ENCODE measurements around the gene PPP1R27.

PPP1R27 gene

DNA sequence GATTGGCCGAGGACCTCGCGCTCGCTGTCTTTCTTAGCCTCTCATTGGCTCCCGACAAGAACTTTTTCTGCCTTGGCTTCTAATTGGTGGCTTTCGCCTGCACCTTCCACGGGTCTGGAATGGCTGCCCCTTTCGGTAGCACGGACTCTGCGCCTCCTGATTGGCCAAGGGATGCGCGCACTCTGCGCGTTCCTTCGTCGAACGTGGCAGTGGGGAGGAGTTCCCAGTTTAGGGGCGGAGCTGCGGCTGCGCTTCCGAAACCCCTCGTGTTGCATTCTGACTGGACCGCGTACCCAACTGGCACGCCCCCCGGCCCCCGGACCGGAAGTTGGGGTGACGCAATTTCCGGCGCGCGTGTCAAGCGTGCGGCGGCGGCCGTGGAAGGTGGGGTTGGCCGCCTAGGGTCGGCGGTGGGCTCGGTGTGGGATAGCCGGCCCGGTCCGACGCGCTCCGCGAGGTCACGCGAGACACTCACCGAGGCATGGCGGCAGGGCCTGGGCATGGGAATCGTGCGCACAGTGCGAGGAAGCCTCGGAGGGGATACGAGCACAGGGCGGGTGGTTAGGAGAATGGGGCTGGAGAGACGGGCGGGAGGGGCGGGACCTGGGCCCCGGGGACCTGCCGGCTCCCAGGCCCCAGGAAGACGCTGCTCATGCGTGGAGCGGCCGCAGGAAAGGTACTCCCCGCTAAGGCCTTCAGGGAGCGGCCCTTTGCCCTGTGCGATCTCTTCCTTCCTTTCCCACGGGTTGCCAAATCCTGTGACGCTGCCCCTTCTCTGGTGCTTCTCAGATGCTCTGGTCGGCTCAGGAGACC, 26.1 kb upstream of the PPP1R27 start:
- DNase-seq, result peak; percentile 99
- peak; percentile 91 for ATAC-seq

DNA sequence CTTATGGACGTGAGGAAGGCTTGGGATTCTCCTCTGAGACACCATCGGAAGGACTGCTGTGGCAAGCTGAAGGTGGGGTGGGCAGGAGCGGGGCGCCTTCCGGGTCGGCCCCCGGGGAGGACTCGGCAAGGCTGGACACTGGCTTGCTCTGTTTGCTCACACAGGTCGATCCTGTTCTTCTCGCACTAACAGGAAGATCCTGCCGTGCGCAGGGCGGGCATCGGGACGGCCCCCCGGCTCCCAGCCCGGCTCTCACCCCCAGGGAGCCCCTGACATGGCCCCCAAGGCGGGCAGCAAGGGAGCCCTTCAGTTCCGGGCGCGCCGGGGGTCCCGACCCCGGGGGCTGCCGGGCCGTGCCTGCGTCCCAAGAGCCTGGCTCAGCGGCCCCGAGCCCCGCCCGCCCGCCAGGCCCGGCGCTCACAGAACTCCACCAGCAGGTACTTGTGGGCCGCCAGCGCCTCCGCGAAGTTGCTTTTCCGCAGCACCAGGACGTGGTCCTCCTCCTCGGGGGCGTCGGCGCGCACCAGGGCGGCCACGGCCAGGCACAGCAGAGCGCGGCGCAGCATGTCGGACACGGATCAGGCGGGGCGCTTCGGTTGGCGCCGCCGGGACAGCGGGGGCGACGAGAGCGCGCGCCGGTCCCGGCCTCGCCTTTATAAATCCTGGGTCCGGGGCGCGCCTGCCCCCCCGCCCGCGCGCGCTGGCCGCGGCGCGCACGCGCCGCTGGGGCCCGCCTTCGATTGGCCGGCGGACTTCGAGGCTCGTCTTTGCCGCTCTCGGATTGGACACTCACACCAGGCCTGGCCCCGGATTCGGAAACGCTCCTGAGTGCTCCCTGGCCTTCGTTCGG, 25.3 kb upstream of the PPP1R27 start, which contains the start of gene P4HB:
TSS of gene P4HB (minus strand) at position 630 of the 850 bp plus-strand sequence. CDS start at position 566, 64 bp downstream.
- DNase-seq, result peak; percentile 97
- ATAC-seq, result no peak

DNA sequence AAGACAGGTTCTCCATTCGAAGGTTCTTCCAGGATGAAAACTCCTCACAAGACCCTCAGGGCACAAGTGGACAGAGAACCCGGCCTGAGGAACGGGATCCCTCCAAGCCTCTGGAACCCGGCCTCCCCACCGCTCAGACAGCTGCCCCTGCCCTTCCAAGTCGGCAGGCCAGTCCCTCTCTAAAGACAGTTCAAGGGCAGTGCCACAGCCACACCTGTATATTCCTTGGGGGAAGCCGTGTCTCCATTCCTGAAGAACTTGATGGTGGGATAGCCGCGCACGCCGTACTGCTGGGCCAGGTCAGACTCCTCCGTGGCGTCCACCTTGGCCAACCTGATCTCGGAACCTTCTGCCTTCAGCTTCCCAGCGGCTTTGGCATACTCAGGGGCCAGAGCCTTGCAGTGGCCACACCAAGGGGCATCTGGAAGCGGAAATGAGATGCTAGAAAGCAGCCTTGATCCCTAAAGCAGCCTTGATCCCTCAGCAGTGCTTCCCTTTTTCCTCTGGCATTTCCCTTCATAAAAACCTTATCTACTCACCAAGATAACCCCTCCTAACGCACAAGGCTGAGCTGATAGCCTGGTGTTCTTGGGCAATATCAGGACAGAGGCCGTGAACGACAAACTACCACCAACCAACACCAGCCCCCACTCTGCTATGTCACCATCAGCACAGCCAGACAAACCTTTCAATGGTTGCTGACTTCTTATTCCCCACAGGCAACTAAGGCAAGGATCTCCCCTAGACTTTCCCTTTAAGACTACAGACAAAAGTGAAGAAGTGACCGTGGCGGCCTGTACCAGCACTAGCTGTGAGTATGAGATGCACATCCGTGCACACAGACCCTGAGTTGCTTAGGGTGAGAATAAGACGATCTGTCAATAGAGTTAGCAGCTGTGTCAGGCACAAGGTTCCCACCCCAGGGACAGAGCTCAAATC, 24.4 kb upstream of the PPP1R27 start:
- no peak for ATAC-seq
- no peak for DNase-seq

DNA sequence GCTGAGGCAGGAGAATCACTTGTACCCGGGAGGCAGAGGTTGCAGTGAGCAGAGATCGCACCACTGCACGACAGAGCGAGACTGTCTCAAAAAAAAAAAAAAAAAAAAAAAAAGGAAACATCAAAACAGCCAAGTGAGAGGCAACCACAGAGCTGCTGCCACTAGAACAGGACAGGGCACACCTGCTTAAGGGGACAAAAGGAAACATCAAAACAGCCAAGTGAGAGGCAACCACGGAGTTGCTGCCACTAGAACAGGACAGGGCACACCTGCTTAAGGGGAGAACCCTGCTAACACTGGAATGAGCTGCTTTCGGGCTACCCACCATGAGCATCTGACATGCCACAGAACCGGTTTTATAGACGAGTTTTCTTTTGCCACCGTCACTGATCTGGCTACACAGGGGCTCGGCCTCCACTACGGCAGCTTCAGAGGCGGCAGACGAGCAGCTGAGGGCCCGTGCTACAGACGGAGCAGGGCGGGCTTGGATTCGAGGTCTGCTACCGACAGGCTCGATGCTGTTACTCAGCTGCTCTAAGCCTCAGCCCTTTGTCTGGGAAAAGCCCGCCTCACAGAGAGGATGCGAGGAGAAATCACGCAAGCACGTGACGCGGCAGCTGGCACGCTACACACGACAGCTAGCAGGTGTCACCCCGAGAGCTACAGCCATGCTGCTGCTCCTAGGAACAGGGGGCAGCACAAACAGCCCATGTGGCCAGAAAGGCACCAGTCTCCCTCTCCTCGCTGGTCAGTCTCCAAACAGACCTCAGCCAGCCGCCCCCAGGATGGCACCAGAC, 23.5 kb upstream of the PPP1R27 start:
- DNase-seq (no peak), ATAC-seq (no peak)

DNA sequence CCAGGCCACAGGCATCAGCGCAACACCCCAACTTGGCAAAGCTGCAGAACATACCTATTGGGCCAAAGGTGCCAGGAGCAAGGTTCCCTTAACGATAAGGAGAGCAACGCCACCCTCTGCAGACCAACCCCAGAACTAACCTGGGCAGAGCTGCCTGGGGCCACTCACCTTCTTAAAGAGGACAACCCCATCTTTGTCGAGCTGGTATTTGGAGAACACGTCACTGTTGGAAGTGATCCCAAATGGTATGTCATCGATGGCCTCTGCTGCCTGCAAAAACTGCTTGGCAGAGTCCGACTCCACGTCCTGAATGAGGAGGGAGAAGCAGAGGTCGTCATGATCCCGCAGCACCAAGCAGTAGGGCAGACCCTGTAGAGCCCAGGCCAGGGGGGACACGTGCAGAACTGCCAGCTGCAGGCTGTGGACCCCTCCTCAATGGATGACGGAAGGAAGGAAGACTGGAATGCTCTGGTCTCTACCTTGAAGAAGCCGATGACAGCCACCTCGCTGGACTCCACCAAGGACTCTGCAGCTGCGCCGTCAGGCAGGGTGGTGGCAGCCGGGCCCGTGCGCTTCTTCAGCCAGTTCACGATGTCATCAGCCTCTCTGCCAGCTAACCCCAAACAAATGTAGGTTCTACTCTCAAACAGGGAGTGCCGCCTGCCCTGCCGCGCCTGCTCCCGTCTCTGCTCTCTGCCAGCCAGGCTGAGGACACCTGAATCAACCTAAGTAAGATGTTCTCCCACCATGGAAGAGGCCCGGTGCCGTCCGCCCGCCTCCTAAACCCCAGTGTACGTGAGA, 20.3 kb upstream of the PPP1R27 start:
- ATAC-seq, result no peak

DNA sequence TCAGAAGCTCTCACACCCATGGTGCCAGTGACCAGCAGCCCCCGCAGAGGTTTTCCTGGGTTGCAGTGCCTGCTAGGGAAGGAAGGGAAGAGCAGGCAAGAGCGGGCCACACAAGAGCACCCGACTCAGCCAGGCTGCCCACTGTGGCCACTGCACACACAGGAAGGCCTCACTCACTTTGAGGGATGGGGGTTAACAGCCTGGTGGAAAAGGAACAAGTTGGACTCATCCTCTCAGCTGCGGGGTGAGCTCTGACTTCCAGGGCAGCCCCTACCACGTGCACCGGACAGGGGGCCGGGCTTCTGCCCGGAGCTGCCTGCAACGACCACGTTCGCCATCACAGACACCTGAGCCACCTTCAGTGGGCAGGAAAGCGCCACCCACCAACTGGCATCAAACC, 17.4 kb upstream of the PPP1R27 start:
- no peak for DNase-seq
- no peak for ATAC-seq

More for the DNA sequence above, 20.3 kb upstream of the PPP1R27 start:
- no peak for DNase-seq

DNA sequence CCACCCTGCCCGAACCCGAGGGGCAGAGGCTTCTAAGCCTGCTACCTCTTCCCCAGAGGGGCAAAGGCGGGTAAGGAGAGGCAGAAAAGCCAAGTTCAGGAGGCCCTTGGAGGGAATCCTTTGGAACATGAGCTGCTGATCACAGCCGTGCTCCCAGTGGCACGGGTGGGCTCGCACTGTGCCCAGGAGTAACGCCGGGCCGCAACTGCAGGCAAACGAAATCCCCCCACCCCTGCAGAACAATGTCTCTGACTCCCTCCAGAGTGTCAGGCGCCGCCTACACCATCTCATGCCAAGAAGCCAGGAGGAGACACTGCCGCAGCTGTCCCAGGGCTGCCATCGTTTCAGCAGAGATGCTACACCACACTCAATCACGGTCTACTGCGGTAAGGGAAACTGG, 16.6 kb upstream of the PPP1R27 start:
- DNase-seq, result no peak
- ATAC-seq, result no peak

DNA sequence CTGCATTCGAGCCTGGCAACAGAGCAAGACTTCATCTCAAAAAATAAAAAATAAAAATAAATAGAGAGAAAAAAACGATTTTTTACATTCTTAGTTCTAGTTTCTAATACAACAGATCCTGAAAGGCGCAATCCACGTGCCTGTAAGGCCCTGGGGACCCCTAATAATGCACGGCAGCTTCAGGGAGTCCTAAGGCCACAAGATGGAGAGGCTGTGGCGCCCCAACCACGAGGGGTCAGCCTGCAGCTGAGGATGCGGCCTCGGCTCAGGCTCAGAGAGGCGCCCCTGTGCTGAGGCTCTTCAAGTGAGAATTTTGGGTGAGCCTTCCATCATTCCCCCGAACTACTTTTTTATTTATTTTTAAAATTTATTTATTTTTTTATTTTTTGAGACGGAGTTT, 14.6 kb upstream of the PPP1R27 start:
- no peak for DNase-seq
- no peak for ATAC-seq

DNA sequence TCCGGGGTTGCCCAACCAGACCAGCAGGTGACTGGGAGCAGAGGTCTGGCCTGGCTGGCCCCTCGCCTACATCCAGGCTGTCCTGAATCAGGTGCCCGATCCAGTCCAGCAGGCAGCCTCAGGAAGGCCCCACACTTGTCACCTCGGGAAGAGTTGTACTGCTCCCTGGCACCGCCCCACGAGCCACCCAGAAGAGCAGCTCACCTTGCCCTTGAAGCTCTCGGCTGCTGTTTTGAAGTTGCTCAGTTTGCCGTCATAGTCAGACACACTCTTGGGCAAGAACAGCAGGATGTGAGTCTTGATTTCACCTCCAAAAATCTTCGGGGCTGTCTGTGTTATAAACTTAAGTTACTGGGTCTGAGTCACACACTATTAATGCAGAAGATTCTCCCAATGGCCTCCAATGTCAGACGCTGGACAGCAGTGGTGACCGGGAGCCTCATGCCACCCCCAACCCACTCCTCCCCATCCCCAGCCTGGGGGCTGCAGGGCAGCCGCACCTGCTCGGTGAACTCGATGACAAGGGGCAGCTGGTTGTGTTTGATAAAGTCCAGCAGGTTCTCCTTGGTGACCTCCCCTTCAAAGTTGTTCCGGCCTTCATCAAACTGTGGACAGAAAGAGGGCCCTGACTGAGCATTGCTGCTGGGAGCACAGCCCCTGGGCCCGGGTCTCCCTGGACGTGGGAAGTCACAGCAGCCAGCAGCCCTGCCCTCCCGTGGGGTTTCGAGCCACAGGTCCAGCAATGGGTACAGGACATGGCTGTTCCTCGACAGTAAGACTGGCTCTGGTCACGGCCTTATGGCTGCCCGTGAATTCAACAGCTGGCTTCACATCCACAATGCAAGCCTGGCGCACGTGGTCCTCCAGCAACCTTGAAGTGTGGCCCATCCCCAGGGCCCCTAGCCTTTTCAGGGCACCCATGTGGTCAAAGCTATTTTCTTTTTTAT, 12.2 kb upstream of the PPP1R27 start:
- no peak for DNase-seq
- ATAC-seq, result no peak

DNA sequence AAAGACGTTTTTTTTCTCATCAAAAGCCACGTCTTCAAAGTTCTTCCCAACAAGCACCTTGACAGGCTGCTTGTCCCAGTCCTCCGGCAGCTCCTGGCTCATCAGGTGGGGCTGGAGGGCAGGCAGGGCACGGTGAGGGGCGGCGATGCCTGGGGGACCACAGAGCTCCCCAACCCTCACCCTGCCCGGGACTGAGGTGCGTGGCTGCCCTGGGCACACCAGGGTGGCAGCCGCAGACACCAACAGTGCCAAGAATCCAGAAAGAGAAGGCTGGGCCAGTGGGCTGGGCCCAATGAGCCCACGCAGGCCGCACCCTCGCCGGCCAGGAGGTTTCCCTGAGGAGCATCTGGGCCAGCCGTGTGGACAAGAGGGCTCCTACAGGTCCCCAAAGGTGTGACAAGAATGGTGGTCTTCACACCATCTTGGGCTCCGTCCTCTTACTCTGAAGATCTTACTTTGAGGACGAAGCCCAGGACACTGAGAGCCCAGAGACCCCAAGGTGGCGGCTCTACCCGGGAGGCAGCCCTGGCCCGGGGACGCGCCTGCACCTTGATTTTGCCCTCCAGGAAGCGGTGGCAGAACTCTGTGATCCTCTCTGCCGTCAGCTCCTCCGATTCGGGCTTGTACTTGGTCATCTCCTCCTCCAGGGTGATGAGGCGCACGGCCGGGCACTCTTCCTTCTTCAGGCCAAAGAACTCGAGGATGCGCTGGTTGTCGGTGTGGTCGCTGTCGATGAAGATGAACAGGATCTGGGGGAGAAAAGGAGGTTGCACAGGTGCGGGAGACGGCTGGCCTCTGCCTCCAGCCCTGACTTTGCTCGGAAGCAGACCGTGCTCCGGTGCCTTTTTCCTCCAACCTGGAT, 11.3 kb upstream of the PPP1R27 start:
- ATAC-seq (no peak), DNase-seq (no peak)

DNA sequence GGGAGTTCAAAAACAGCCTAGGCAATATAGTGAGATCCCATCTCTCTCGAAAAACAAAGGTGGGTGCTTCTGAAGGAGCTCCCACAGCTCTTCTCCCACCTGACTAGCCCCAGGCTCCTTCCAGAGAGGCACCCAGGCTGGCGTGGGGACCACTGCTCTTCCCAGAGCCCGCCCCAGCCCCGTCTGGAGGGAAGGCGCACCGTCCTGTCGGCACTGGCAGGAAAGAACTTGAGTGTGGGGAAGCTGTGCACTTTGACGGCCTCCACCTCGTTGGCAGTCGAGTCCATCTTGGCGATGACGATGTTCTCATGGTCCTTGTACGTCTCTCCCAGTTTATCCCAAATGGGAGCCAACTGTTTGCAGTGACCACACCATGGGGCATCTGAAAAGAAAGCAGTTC, 10.5 kb upstream of the PPP1R27 start:
- ATAC-seq, result no peak
- DNase-seq, result no peak

DNA sequence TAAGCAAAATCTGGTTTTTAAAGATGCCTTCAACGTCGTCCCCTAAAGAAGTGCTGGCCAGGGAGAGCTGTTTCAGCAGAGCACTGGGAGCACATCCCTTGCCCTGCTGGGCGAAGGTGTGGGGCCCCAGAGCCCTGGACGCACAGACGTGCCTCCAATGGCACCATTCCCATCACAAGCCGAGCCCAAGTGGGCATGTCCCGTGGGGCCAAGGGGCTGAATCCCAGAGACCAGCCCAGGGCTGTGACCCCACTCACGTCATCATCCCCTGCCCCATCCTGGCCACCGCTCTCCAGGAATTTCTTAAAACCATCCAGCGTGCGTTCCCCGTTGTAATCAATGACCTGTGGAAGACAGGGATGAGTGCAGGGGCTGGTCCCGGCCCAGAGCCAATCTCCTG, 10.0 kb upstream of the PPP1R27 start:
- DNase-seq (no peak), ATAC-seq (no peak)

DNA sequence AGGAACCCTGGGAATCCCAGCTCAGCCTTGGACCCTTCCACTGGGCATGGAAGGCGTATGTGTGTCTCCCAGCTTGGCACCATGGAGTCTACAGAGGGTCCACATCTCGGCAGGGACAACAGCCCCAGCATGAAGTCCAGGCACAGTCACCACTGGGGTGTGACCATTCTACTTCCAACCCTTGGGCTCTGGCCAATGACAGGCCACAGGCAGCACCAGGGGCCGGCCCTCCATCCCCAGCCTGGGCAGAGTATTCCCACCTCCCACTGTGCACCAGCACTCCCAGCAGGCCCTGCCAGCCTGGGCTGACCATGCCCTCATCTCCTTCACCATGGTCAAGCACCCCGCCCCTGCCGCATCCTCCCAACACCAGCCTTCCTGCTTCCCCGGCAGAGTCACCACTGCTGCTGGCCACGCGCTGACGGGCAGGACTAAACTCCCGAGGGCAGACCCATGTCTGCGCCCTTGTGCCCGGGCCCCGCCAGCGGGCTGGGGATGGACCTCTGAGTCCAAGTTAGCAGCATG, 9.5 kb upstream of the PPP1R27 start:
- no peak for DNase-seq
- no peak for ATAC-seq

DNA sequence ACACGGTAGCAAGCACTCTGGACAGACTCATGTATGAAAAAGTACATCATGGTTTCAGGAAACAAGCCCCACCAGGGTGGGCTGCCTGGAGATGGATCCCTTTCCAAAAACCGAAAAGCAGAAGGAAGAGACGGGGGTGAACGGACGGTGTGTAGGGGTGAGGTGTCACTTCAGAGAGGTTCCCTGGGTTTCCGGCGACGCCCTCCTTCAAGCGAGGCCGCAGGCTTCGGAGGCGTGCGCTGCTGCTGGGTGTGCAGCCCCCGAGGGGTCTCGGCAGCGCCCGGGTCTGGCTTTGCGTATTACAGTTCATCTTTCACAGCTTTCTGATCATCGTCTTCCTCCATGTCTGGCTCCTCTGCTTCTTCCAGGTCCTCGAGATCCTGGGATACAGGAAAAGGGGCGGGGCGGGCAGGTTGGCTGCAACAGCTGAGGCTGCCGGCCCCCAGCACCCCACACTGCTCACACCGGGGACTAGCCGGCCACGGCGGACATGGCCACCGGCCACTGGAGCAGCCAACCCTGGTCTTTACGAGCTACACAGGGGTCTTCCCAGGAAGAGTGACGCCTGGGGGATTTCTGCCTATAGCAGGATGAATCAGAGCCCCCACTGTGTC, 9.0 kb upstream of the PPP1R27 start:
- no peak for ATAC-seq
- no peak for DNase-seq

DNA sequence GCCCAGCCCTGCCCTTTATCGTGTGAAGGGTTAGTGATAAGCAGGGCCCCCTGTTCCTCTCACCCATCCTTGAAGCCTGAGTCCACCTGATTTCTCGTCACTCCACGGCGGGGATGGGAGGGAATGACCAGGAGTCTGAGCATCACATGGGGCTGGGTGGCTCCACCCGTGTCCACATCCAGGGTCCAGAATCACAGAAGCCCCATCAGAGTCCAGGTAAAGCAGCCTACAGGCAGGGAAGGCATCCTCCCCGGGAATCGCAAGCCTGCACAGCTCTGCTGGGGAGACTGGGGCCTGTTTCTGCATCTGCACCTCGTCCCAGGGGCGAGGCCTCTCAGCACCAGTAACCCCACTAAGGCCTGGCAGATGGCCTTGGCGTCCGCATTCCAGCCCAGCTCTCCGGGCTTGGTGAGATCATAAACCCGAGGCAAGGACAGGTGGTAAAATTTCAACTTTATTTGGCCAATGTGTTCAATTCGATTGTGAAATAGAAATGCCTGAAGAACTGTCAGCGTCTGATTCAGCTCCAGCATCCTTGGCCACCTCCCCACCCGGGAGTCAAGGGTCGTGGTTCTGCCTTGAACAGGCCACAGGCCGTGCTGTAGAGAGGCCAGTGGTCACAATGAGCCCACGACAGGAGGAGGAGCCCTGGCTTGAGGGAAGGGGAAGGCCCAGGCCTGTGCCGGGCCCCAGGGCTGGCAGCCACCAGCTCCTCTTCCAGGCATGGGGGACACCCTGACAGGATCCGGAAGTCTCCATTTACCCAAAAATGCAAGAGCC, 8.1 kb upstream of the PPP1R27 start:
- DNase-seq (no peak), ATAC-seq (no peak)

DNA sequence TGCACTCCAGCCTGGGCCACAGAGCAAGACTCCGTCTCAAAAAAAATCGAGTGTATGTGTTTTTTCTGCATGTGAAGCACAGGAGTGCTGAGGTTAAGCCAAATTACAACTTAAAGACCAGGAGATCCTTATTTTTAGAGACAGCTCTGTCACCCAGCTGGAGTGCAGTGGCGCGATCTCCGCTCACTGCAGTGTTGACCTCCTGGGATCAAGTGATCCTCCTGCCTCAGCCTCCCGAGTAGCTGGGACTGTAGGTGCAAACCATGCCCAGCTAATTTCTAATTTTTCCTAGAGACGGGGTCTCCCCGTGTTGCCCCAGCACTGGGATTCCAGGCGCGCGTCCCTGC, 7.5 kb upstream of the PPP1R27 start:
- no peak for DNase-seq
- ATAC-seq, result no peak

DNA sequence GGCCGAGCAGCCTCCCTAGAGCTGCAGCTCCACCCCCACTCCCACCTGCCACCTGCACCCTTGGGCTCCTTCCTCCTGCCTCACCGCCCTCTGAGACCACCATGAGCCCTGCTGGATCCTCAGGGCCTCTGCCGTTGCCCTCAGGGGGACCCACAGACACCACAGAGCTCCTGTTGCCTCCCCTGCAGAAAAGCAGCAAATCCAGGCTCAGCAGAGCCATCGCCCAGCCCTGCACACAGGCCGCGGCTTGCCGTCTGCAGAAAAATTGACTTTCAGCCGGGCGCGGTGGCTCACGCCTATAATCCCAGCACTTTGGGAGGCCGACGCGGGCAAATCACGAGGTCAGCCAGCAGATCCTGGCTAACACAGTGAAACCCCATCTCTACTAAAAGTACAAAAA, 7.0 kb upstream of the PPP1R27 start:
- DNase-seq, result no peak
- no peak for ATAC-seq

All from stimulated activated naive CD8-positive, alpha-beta T cell treated with anti-CD3 and anti-CD28 coated beads, Interleukin-15, Interleukin-2, amounts not matched to agents 100 U/mL and 50 U/mL, for 24 hours (primary cell).